ENCODE results near the gene ABO.

ABO gene

GRCh38 chr9:133261753-133262120 is 13.3 kb downstream of the ABO start:
- DNase-seq (ENCODE audit: low read depth), result no peak
- no peak for TF ChIP-seq CTCF (IDR thresholded peaks at IDR 0.05; ENCODE audit: control insufficient read depth, insufficient read depth, low read depth, low read length, missing control alignments)
- no peak overlapping the region for H3K4me3 ChIP-seq (ENCODE audit: control insufficient read depth, low read depth, low read length)

- no peak overlapping the region for H3K4me3 ChIP-seq (ENCODE audit: control insufficient read depth, low read depth, low read length)
- TF ChIP-seq CTCF (IDR thresholded peaks at IDR 0.05; ENCODE audit: control insufficient read depth, insufficient read depth, low read depth, low read length, missing control alignments), result no peak
- DNase-seq (ENCODE audit: low read depth), result no peak
These were observed 13.8 kb downstream of the ABO start for GRCh38 chr9:133261103-133261752.

GRCh38 chr9:133260334-133261102 is 14.5 kb downstream of the ABO start:
- no peak overlapping the region for H3K4me3 ChIP-seq (ENCODE audit: control insufficient read depth, low read depth, low read length)
- no peak for TF ChIP-seq CTCF (IDR thresholded peaks at IDR 0.05; ENCODE audit: control insufficient read depth, insufficient read depth, low read depth, low read length, missing control alignments)
- DNase-seq (ENCODE audit: low read depth), result no peak

GRCh38 chr9:133258061-133259015 is 16.7 kb downstream of the ABO start:
- no peak for TF ChIP-seq CTCF (IDR thresholded peaks at IDR 0.05; ENCODE audit: control insufficient read depth, insufficient read depth, low read depth, low read length, missing control alignments)
- no peak overlapping the region for H3K4me3 ChIP-seq (ENCODE audit: control insufficient read depth, low read depth, low read length)
- DNase-seq (ENCODE audit: low read depth), result no peak

GRCh38 chr9:133257465-133257956 is 17.5 kb downstream of the ABO start:
- no peak for TF ChIP-seq CTCF (IDR thresholded peaks at IDR 0.05; ENCODE audit: control insufficient read depth, insufficient read depth, low read depth, low read length, missing control alignments)
- DNase-seq (ENCODE audit: low read depth), result no peak
- H3K4me3 ChIP-seq (ENCODE audit: control insufficient read depth, low read depth, low read length), result no peak overlapping the region

- no peak for DNase-seq (ENCODE audit: low read depth)
- no peak for TF ChIP-seq CTCF (IDR thresholded peaks at IDR 0.05; ENCODE audit: control insufficient read depth, insufficient read depth, low read depth, low read length, missing control alignments)
- no peak overlapping the region for H3K4me3 ChIP-seq (ENCODE audit: control insufficient read depth, low read depth, low read length)
These were observed 18.3 kb downstream of the ABO start for GRCh38 chr9:133256686-133257091.

Data from AG09309 (cell line).